Right ventricle myocardium superior (tissue), 1 donor: ENCODE results near the gene NEGR1. TPM values are rescaled to one million over a fixed set of nuclear protein-coding genes. Genes with fewer than 3 reads are reported as not detected.

Source experiments
- ATAC-seq: fragments of 200-7000 bp; cut with Tn5 transposase; one replicate; pipeline ENCODE4 v1.9.1; 2020; ENCODE audit warnings: mild to moderate bottlenecking; ENCODE audit not compliant: poor library complexity
- DNase-seq: peaks from one replicate; pipeline ENCODE4 v3.0.0-alpha.2; 2020
- intact Hi-C: fragments of 100-400 bp; cut with DNase I; formaldehyde crosslinking; loops from one replicate; pipeline ENCODE4 v1.11.2; 2022
- total RNA-seq: library from RNA; stranded (reverse); fragmentation: NEBNext Ultra II Directional; extraction: Animal tissue kit (Norgen Biotek cat#: 25700); gene quantifications from one replicate; pipeline ENCODE4 v1.2.1, GENCODE V29; 2021
- donor health status: DM: no; HTN: yes; CAD: no; lungs with severe emphysema.

The NEGR1 gene
- total RNA-seq, 1 donor from 2014 or later: 15.7 TPM

GRCh38 chr1:71839876-71840275, 442.5 kb downstream of the NEGR1 start:
- intact Hi-C loops: no loop called here
- ATAC-seq (no peak), DNase-seq (no peak)

- intact Hi-C loops: no loop called here
- ATAC-seq (no peak), DNase-seq (no peak)
These were observed 445.4 kb downstream of the NEGR1 start for GRCh38 chr1:71836904-71837303.

- intact Hi-C loops: no loop called here
- DNase-seq: no peak
- no peak for ATAC-seq
These were observed 446.9 kb downstream of the NEGR1 start for GRCh38 chr1:71835442-71835813.

- ATAC-seq: peak; percentile 79
- peak; percentile 40 for DNase-seq
- intact Hi-C loops: no loop called here
These were observed 447.5 kb downstream of the NEGR1 start for GRCh38 chr1:71834601-71835441.

GRCh38 chr1:71831646-71832045, 450.7 kb downstream of the NEGR1 start:
- DNase-seq (no peak), ATAC-seq (no peak)
- intact Hi-C loops: no loop called here

- intact Hi-C loops: no loop called here
- ATAC-seq (no peak), DNase-seq (no peak)
These were observed 453.0 kb downstream of the NEGR1 start for GRCh38 chr1:71829346-71829745.

- intact Hi-C loops: no loop called here
- ATAC-seq (no peak), DNase-seq (no peak)
These were observed 453.8 kb downstream of the NEGR1 start for GRCh38 chr1:71828431-71829012.

GRCh38 chr1:71823708-71824305, 458.5 kb downstream of the NEGR1 start:
- DNase-seq (no peak), ATAC-seq (no peak)
- intact Hi-C loops: no loop called here

GRCh38 chr1:71817028-71817427, 465.3 kb downstream of the NEGR1 start:
- no peak for DNase-seq
- ATAC-seq: no peak
- intact Hi-C loops: no loop called here

GRCh38 chr1:71809085-71809484, 473.3 kb downstream of the NEGR1 start:
- intact Hi-C loops: no loop called here
- ATAC-seq (no peak), DNase-seq (no peak)

GRCh38 chr1:71804140-71804539, 478.2 kb downstream of the NEGR1 start:
- intact Hi-C loops: no loop called here
- ATAC-seq (no peak), DNase-seq (no peak)

- intact Hi-C loops: no loop called here
- ATAC-seq: no peak
- DNase-seq: no peak
These were observed 486.3 kb downstream of the NEGR1 start for GRCh38 chr1:71796006-71796405.

GRCh38 chr1:71792264-71792663, 490.1 kb downstream of the NEGR1 start:
- ATAC-seq: no peak
- DNase-seq: no peak
- intact Hi-C loops: no loop called here

- DNase-seq (no peak), ATAC-seq (no peak)
- intact Hi-C loops: no loop called here
These were observed 494.2 kb downstream of the NEGR1 start for GRCh38 chr1:71788113-71788512.

- DNase-seq (no peak), ATAC-seq (no peak)
- intact Hi-C loops: no loop called here
These were observed 494.6 kb downstream of the NEGR1 start for GRCh38 chr1:71787699-71788098.

GRCh38 chr1:71786218-71786617, 496.1 kb downstream of the NEGR1 start:
- intact Hi-C loops: no loop called here
- DNase-seq: no peak
- peak; percentile 87 for ATAC-seq

GRCh38 chr1:71785450-71785849, 496.9 kb downstream of the NEGR1 start:
- intact Hi-C loops: no loop called here
- DNase-seq (no peak), ATAC-seq (peak; percentile 42)

- ATAC-seq (peak; percentile 30), DNase-seq (no peak)
- intact Hi-C loops: no loop called here
These were observed 497.3 kb downstream of the NEGR1 start for GRCh38 chr1:71785000-71785399.

- no peak for DNase-seq
- intact Hi-C loops: no loop called here
- no peak for ATAC-seq
These were observed 498.1 kb downstream of the NEGR1 start for GRCh38 chr1:71784241-71784640.

- ATAC-seq (no peak), DNase-seq (no peak)
- intact Hi-C loops: no loop called here
These were observed 499.3 kb downstream of the NEGR1 start for GRCh38 chr1:71783071-71783470.
